ENCODE measurements around the gene ARHGEF17.

ARHGEF17 gene

DNA sequence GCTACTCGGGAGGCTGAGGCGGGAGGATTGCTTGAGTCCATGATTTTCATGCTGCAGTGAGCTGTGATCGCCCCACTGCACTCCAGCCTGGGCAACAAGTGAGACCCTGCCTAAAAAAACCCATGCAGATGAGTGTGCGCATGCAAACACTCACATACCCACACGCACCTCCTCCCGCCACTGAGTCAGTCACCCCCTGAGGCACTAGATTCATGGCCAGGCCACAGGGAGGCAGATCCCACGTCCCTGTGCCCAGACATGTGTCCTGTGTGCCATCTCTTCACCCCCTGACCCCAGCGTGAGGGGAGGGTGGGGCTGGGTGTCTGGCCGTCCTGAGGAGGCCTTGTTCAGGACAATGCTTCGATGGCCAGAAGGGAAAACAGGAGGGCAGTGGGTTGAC, 83.6 kb downstream of the ARHGEF17 start:
- no peak for DNase-seq

DNA sequence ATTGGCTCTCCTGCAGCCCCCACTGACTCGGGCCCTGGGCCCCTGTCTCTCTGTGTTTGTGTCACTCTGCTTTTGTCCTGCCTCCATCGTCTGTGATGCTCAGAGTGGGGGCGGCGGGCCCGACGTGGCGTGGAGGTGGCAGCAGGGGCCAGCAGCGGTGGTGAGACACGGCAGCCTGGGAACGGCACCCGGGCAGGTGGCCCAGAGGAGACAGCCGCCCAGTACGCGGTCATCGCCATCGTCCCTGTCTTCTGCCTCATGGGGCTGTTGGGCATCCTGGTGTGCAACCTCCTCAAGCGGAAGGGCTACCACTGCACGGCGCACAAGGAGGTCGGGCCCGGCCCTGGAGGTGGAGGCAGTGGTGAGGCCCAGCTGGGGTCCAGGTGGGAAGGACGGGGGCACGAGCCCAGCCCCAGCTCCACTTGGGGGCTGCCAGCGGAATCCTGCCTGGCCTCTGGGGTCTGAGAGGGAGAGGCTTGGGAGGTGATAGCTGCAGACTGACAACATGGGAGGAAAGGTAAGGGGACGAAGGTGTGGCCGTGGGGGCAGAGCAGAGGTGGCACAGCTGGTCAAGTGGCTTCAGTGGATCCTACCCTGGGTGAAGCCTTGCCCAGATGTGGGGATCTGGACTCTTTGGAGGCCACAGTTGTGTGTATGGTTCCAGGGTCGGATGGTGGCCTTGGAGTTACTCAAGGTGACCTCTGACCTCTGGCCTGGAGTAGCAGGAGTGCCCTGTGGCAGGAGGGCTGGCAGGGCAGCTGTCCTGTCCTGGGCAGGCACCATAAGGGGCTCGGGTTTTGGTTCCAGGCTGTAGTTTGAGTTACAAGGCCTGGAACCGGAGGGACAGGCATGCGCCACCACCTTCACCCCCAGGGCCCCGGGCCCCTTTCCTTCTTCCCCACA, 84.3 kb downstream of the ARHGEF17 start:
- DNase-seq: no peak

DNA sequence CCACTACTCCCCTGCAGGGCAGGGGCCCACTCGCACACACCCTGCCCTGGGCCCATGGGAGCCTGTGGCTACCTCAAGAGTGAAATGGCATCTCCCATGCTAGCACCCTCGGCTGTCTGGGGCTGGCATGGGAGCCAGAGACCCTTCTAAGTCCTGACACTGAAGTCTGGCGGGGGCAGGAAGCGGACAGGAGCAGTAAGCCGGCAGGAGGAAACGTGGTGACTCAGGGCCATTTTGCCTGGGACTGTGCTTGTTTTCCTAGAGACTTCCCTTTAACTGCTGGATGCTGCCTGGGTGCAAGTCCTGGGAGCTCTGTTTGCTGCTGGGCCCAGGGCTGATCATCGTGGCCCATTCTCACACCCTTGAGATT, 84.9 kb downstream of the ARHGEF17 start:
- DNase-seq: no peak

DNA sequence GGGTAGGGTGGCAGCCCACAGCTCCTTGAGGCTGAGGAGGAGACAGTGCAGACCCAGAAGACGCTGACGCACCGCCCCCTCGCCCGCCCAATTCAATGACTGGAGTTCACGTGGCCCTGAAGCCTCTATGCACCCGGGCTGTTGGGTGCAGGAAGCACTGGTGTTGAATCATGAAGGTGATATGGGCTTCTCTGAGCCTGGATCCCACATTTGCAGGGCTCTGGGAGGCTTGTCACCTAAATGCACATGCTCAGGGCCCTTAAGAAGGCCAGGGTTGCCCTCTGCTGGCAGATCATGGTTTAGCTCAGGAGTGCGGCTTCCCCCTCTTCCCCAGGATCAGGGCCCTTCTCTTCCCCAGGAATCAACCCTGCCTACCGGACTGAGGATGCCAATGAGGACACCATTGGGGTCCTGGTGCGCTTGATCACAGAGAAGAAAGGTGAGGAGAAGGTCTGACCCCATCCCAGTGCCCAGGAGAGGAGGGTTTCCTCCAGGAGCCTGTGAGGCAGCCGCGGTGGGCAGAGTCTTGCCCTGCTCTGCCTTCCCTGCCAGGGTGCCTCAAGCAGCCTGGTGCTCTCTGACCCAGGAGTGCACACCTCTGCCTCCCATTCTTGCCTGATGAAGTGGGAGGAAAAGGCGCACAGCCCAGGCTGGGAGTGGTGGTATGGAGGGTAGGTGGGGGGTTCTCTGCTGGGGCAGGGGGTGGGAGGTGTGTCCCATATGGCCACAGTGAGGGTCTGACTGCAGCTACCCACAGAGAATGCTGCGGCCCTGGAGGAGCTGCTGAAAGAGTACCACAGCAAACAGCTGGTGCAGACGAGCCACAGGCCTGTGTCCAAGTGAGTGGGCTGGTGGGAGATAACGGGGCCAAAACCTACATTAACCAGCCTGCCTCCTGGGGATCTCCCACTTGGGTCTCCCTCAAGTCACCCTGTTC, 85.7 kb downstream of the ARHGEF17 start:
- DNase-seq: peak in 48 of 56 donors; percentile 13 to 89 (median 52)

DNA sequence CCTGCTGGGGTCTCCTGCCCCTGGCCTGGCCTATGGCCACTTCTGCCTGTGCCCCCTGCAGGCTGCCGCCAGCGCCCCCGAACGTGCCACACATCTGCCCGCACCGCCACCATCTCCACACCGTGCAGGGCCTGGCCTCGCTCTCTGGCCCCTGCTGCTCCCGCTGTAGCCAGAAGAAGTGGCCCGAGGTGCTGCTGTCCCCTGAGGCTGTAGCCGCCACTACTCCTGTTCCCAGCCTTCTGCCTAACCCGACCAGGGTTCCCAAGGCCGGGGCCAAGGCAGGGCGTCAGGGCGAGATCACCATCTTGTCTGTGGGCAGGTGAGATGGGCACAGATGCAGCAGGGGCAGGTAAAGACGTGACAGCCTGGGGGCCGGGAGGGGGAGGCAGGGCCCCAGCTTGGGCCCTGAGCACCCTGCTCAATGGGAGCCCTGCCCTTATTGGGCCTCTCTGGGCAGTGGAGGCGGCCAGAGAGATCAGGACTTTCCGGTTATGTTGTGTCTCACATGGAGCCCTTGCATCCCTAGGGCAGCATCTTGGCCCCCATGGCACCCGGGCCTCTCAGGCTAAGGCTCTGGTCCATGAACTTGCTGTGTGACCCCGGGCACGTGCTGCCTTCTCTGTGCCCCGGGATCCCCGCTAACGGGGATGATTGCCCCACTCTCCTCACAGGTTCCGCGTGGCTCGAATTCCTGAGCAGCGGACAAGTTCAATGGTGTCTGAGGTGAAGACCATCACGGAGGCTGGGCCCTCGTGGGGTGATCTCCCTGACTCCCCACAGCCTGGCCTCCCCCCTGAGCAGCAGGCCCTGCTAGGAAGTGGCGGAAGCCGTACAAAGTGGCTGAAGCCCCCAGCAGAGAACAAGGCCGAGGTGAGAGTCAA, 86.6 kb downstream of the ARHGEF17 start:
- no peak for DNase-seq

DNA sequence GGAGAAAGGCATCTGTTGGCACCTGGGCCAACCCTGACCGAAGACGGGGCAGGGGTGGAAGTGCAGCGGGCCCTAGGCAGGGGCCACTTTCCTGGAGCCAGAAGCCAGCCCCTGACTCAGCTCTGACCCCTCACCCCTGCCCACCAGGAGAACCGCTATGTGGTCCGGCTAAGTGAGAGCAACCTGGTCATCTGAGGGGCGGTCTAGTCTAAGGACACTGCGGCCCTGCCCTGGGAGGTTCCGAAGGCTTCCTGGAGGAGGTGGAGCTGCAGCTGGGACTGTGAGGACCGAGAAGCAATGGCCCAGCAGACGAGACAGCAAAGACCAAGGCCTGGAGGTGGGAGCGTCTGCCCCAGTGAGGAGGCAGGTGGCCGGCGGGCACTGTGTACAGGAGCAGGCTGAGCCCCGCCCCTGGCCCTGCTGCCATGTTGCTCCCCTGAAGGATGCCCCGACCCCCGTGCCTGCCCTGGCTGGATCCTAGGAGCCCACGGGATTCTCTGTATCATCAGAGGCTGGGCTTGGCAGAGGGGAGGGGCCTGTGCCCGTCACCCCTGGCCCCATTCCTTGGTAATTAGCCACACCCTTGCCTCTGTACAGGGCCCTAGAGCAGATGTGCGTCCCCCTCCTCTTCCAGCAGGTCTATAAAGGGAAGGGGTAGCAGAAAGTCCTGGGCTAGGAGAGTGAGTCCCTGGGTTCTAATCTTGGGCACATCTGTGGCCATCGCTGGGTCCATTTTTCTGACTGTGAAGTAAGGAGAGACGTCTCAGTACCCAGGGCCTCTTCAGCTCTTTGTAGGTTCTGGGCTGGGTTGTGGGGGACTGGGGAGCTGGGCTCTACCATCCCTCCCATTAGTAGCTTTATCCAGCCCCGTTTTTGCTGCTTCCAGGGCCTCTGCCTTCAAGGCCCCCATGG, 87.5 kb downstream of the ARHGEF17 start:
- DNase-seq: no peak

DNA sequence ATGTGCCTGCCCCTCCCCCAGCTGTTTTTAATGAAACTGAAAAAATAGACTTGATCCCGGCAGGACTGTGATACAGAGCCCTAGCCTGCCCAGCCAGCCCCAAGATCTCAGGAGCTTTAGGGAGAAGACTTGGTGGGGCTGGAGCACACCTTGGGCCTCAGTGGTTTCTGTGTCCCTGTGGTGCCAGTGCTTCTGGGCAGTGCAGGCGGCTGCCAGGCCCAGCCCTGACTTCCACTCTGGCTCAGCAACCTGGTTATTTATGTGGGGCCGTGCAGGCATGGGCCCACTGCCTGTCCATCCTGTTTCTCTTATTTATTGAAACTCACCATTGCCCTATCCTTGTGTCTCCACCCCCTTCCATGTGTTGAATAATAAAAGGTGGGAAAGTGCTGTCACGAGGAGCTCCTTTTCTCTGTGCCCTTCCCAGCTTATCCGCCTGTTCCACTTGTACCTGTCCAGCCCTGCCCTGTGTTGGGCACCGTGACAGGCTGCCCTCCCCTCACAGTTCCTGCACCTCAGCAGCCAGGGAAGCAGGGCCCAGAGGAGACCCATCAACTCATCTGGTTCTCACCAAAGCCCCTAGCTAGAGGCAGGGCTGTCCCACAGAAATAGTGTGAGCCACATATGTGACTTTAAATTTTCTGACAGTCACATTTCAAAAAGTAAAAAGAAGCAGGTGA, 88.3 kb downstream of the ARHGEF17 start:
- DNase-seq: no peak

DNA sequence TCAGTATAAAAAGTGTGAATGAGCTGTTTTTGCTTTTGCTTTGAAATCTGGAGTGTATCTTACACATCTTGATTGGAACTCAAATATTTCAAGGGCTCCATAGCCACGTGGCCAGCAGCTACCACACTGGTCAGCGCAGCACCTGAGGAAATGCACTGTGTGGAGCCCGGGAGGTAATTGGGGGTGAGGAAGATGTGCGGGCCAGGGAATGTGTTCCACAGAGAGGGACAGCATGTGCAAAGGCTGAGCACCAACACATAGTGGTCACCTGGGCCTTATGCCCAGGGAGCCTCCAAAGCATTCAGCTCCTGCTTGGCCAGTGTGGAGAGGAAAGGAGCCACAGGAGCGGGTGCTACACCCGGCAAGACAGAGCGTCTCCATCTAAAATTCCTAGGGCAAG, 88.9 kb downstream of the ARHGEF17 start:
- no peak for DNase-seq

DNA sequence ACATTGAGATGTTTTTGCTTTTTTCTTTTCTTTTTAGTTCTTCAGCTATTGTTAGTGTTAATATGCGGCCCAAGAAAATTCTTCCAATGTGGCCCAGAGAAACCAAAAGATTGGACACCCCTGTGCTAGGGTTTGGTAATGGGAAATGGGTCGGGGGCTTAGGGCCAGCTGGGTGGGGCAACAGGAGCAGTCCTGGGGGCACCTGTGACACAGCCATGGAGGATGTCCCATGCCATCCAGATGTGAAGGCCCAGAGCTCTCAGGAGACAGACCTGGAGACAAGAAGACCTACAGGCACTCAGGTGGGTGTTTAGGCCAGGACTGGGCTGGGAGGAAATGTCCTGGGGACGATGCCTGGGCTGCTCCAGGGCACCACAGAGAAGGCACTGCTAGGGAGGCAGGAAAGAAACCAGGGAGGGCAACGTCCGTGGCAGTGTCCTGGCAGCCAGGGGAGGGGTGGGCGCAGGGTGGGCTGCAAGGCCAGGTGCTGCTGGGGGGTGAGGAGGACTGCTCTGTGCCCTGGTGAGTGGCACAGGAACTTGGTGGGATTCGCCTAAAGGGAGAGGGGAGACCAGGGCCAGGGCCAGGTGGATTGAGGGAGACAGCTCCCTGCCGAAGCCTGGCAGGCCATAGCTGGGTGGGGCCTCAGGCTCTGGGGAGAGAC, 89.5 kb downstream of the ARHGEF17 start:
- DNase-seq: no peak

DNA sequence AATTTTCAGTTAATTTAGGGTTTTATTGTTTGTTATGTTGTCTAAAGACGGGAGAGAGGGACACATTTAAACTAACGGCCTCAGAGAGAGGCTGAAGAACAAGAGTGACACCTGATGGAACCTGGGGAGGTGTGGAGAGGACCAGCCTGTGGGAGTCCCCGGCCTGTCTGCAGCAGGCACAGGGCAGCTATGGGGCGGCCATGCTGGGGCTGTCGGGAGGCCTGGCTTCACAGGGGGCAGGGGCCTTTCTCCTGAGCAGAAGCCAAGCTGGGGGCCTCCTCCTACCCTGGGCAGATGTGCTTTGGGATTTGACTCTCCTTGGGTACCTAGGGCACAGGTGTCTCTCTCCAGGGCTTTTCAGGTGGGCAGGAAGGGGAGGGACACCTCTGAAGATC, 90.1 kb downstream of the ARHGEF17 start:
- no peak for DNase-seq

DNA sequence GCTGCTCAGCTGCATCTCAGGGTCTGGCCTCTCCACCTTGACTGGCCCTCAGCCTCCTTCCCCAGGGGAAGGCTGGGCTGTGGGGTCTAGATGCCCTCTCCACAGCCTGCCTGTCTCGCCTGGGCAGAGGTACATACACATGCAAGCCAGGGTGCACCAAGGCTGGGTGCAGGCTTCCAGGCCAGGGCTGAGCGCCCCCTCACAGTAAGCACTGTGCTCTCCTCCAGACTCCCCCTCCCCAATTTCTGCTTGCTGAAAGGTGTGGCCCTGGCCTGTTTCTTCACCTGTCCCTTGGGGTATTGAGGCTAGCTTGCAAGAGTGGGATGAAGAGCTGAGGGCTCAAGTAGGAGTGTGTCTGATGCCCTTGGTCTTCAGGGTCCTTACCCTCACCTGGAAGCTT, 90.6 kb downstream of the ARHGEF17 start:
- no peak for DNase-seq

DNA sequence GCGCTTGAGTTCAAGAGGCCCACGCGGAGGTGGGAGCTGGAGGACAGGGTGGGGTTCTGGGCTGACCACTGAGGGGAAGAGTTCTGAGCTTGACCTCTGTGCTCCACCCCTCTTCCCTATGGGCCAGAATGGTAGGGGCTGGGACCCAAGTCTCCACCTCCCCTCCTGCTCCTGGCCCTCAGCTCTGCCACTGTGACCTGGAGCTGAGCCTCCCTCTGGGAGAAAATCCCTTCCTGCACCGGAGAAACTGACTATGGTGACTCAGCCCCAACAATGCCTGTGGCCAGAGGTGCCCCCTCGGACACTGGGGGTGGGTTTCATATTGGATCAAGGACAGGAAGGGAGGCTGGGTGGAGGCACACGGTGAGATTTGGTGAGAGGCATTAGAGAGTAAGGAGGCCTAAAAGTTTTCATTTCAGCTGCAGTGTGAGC, 91.1 kb downstream of the ARHGEF17 start:
- DNase-seq: no peak

DNA sequence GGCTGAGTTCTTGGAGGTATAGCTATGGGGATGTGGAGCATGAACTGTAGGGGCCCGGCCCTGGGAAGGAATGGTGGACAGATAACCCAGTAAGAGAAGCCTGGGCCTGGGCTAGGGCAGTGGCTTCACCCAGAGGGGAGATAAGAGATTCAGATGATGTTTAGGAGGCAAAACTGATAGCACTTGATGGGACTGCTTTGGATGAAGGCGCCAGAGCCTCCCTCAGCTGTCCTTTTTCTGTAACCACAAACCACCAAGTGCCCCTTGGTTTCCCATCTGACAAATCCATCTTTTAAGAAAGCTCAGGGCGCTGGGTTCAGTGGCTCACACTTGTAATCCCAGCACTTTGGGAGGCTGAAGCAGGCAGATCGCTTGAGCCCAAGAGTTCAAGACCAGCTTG, 91.6 kb downstream of the ARHGEF17 start:
- no peak for DNase-seq

DNA sequence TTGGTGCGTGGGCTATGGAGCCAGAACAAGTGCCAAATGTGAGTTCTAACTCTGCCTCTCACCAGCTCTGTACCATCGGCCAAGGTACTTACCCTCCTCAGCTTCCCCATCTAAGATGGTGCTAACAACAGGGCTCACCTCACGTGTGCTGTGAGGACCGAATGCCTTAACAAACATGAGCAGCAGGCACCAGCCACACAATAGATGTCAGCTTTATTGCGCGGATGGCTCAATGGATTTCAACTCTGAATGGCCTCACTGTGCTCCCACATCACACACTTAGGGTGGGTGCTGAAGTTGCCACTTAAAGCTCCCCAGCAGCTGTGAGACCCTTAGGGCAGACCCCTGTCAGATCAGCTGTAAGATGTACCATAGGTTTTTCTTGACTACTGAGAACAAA, 92.2 kb downstream of the ARHGEF17 start:
- DNase-seq: no peak

DNA sequence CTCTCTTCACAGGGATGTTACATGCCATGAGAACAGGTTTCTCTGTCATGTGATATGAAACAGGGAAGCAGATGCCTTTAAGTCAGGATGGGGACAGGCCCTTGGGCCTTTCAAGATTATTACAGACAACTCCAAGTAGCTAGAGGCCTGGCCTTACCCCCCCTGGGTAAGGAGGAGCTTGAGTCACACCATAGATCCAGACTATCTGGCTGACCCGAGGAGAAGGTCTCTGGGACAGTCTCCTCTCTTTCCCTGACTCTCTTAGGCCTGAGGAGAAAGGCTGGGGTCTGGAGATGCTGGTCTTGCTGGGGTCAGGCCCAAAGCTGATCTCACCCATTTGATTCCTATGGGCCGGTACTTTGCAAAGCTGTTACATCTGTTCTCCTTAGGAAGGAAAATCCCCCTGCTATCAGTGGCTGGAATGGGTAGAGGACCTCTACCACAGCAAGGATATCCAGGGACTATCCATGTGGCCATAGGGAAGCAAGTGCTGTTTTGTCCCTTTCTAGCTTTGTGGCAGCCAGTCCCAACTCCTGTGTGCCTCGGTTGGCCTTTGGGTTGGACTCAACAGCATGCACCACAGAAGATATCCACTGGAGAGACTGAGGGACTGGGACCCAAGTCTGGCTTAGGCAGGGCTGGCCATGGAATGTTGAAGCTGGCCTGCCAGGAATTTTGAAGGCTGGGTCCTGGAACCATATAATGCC, 93.3 kb downstream of the ARHGEF17 start:
- DNase-seq: no peak

DNA sequence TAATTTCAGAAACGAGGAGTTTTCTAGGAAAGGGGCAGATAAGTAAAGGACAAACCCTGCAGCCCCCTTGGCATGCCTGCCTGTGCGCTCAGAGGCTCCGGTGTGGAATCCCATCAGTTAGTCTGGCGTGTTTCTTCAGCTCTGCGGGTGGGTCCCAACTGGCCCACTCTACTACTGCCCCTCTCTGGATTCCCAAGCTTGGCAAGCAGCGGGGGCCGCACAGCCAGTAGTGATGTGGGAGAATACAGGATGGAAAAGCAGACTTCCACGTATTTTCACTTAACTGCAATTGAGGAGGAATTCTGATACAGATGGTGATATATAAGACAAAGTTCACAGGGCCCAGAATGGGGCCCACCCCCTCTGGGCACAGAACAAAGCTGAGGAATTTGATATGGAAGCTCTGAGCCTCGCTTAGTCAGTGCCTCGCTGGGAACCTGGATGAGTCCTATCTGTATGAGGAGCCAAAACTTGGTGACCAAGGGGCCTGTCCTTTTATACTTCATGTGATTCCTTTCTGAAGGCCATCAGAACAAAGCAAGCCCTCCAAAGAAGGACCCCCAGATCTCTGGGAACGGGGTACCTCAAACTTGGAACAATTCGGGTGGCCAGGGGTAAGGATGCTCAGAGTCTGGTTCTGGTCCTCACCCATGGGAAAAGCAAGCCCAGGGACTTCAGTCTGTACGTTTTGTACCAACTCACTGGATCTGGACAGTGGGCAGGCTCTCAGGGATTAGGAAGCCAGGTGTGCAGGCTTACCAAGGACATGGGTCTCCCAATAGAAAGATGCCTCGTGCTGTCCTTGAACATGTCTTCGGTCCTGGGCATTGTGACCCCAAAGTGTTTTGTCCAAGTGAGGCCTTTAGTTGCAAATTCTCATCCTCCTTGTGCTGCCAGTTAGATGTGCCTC, 94.1 kb downstream of the ARHGEF17 start:
- DNase-seq: no peak

DNA sequence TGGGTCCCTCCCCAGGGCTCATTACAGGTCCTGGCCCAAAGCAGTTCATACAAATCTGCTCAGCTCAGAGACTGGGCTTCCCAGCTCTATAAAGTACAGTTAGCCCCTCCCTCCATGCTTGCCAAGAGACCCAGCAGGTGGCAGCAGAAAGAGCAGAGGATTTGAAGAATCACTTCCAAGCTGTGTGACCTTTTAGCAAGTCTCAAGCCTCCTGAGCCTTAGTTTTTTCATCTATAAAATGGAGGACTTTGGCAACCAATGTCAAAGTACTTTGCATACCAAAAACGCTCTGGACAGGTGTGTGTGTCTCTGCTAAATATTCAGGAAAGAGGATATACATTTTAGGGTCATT, 94.7 kb downstream of the ARHGEF17 start:
- DNase-seq: no peak

Data from nucleus accumbens (tissue), 56 donors.